ENCODE results near the gene PRDM10. TPM values are rescaled to one million over a fixed set of nuclear protein-coding genes. Genes with fewer than 3 reads are reported as not detected.
"Not testable (repeated sequence)": the region's sequence is repeated elsewhere in the genome, so short reads cannot be mapped to it uniquely, and the experiment has no call there.

The PRDM10 gene
- total RNA-seq, 1 experiment from 2014 or later, result 18.9 TPM

- DNase-seq (ENCODE audit: low spot score); H3K36me3 Mint-ChIP-seq; H3K4me3 Mint-ChIP-seq; H3K9me3 Mint-ChIP-seq; CTCF ChIA-PET; H3K4me1 Mint-ChIP-seq; H3K27ac Mint-ChIP-seq; ATAC-seq; H3K27me3 Mint-ChIP-seq (ENCODE audit: low read depth): not testable (repeated sequence)
- POLR2A ChIA-PET, result interaction anchor here (0.5 to 0.7 kb wide), 3 partner anchors 48 to 1448 kb away, joined by 3 to 5 read pairs (median 3); no protein-coding TSS in a partner anchor
These were observed 19.0 kb upstream of the PRDM10 start for GRCh38 chr11:130021606-130022005.

- DNase-seq (ENCODE audit: low spot score), result no peak
- peaks cover 2% of the 10 kb centered on the region; the same call in 1 of the 2 replicates for H3K27me3 Mint-ChIP-seq (ENCODE audit: low read depth)
- H3K4me1 Mint-ChIP-seq, result peaks cover 4% of the 10 kb centered on the region
- ATAC-seq, result peak; percentile 44
- H3K36me3 Mint-ChIP-seq, result peaks cover 4% of the 10 kb centered on the region
- no peak overlapping the region for H3K27ac Mint-ChIP-seq
- ChIA-PET POLR2A (interaction anchor here (1.0 kb wide), 1 partner anchor 18 kb away, joined by 3 read pairs; the partner anchor contains the start of gene PRDM10), CTCF (no interaction called here)
- TF ChIP-seq SP1 (CRISPR knock-in tag; conservative IDR thresholded peaks at IDR 0.05) (no peak), USF2 (CRISPR knock-in tag; IDR thresholded peaks at IDR 0.05) (no peak), PREB (CRISPR knock-in tag; IDR thresholded peaks at IDR 0.05; ENCODE audit: borderline replicate concordance) (no peak)
- peaks cover 18% of the 10 kb centered on the region for H3K9me3 Mint-ChIP-seq
- H3K4me3 Mint-ChIP-seq, result no peak overlapping the region
These were observed 17.7 kb upstream of the PRDM10 start for GRCh38 chr11:130020323-130020722.

GRCh38 chr11:130015846-130016245 lies 13.2 kb upstream of the PRDM10 start:
- H3K9me3 Mint-ChIP-seq; CTCF ChIA-PET; ATAC-seq; H3K36me3 Mint-ChIP-seq; H3K27me3 Mint-ChIP-seq (ENCODE audit: low read depth); H3K27ac Mint-ChIP-seq; H3K4me3 Mint-ChIP-seq; H3K4me1 Mint-ChIP-seq; DNase-seq (ENCODE audit: low spot score): not testable (repeated sequence)
- POLR2A ChIA-PET, result interaction anchor here (2.7 kb wide), 1 partner anchor 14 kb away, joined by 7 read pairs; the partner anchor contains the start of gene PRDM10

GRCh38 chr11:130008326-130008725 lies 5.7 kb upstream of the PRDM10 start:
- H3K36me3 Mint-ChIP-seq, result no peaks in the 10 kb centered on the region
- TF ChIP-seq ATF2 (CRISPR knock-in tag; IDR thresholded peaks at IDR 0.05; ENCODE audit: borderline replicate concordance, low read depth) (no peak), IRF2 (CRISPR knock-in tag; IDR thresholded peaks at IDR 0.05; ENCODE audit: borderline replicate concordance, low read depth) (no peak), SMAD3 (CRISPR knock-in tag; IDR thresholded peaks at IDR 0.05; ENCODE audit: borderline replicate concordance) (no peak), E2F4 (CRISPR knock-in tag; IDR thresholded peaks at IDR 0.05; ENCODE audit: borderline replicate concordance, low read depth) (no peak), KAT7 (CRISPR knock-in tag; IDR thresholded peaks at IDR 0.05; ENCODE audit: borderline replicate concordance) (no peak), ZNF317 (CRISPR knock-in tag; IDR thresholded peaks at IDR 0.05; ENCODE audit: borderline replicate concordance, low read depth) (no peak), SMAD4 (CRISPR knock-in tag; IDR thresholded peaks at IDR 0.05) (no peak), GABPB1 (CRISPR knock-in tag; IDR thresholded peaks at IDR 0.05) (no peak), GRHL2 (CRISPR knock-in tag; IDR thresholded peaks at IDR 0.05; ENCODE audit: insufficient replicate concordance, severe bottlenecking) (no peak), NR2C2 (CRISPR knock-in tag; IDR thresholded peaks at IDR 0.05) (no peak), ZSCAN18 (CRISPR knock-in tag; IDR thresholded peaks at IDR 0.05) (no peak), ZNF396 (CRISPR knock-in tag; IDR thresholded peaks at IDR 0.05; ENCODE audit: borderline replicate concordance) (no peak), GTF2I (CRISPR knock-in tag; conservative IDR thresholded peaks at IDR 0.05) (no peak)
- H3K27me3 Mint-ChIP-seq (ENCODE audit: low read depth), result peaks cover 3% of the 10 kb centered on the region
- H3K4me1 Mint-ChIP-seq, result peaks cover 5% of the 10 kb centered on the region
- no peak for DNase-seq (ENCODE audit: low spot score)
- no peak overlapping the region for H3K4me3 Mint-ChIP-seq
- ChIA-PET POLR2A (no interaction called here), CTCF (no interaction called here)
- peaks cover 12% of the 10 kb centered on the region for H3K9me3 Mint-ChIP-seq
- ATAC-seq, result no peak
- no peak overlapping the region for H3K27ac Mint-ChIP-seq
